ENCODE results near the gene PIK3R1. TPM values are rescaled to one million over a fixed set of nuclear protein-coding genes. Genes with fewer than 3 reads are reported as not detected.
A peak's percentile ranks its signal among the peaks of the same experiment; 100 is the strongest.

The PIK3R1 gene
- total RNA-seq, 3 donors from 2014 or later: 66.7 to 197 (median 74.9) TPM

DNA sequence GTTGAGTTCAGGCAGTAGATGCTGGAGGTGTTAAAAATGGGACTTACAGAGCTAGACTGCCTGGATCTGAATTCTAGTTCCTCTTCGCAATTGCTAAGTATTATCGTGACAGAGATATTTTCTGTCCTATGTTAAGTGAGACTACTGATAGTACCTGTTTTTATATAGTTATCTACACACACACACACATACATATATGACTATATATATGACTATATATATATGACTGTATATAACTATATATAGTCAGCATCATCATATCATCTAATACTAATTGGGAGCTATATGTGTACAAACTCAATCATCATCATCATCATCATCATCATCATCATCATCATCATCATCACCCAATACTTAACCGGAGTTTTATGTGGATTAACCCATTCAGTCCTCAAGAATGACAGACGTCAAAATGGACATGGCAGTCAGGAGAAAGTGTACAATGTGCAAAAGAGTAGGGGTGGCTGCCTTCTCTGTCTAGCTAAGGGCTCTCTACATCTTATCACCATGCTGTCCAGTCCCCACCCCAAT is 7.3 kb downstream of the PIK3R1 start:
- H3K4me3 ChIP-seq: no peak overlapping the region
- H3K9me3 ChIP-seq: no peaks in the 10 kb centered on the region
- TF ChIP-seq, protein P1, sequence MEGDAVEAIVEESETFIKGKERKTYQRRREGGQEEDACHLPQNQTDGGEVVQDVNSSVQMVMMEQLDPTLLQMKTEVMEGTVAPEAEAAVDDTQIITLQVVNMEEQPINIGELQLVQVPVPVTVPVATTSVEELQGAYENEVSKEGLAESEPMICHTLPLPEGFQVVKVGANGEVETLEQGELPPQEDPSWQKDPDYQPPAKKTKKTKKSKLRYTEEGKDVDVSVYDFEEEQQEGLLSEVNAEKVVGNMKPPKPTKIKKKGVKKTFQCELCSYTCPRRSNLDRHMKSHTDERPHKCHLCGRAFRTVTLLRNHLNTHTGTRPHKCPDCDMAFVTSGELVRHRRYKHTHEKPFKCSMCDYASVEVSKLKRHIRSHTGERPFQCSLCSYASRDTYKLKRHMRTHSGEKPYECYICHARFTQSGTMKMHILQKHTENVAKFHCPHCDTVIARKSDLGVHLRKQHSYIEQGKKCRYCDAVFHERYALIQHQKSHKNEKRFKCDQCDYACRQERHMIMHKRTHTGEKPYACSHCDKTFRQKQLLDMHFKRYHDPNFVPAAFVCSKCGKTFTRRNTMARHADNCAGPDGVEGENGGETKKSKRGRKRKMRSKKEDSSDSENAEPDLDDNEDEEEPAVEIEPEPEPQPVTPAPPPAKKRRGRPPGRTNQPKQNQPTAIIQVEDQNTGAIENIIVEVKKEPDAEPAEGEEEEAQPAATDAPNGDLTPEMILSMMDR (IDR thresholded peaks at IDR 0.05): no peak
- peaks cover 61% of the 10 kb centered on the region for H3K4me1 ChIP-seq (ENCODE audit: low read depth)
- intact Hi-C loops (cut with DNase I, micrococcal nuclease): no loop called here
- ATAC-seq: no peak
- no peak for DNase-seq
- no peaks in the 10 kb centered on the region for H3K36me3 ChIP-seq (ENCODE audit: low read depth)

DNA sequence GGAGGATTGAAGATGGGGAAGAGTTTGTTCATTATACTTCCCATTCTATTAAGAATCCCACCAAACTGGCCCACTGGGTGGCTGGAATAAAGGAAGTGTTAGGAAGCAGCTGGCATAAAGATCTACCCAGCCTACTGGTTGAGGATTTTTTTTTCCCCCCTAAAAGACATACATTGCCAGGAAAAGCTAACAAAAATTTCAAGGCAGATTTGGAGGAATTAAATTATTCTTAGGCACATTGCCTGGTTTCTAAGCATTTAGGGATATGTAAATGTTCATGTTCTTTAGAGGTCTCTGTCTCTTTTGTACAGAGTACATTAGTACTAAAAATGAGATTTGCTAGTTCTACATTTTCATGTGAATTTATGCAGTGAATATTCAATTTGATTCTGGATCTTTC is 8.3 kb downstream of the PIK3R1 start:
- Histone ChIP-seq H3K36me3 (ENCODE audit: low read depth) (no peaks in the 10 kb centered on the region), H3K4me1 (ENCODE audit: low read depth) (peaks cover 60% of the 10 kb centered on the region), H3K4me3 (no peak overlapping the region), H3K9me3 (no peaks in the 10 kb centered on the region)
- intact Hi-C loops (cut with DNase I, micrococcal nuclease): no loop called here
- TF ChIP-seq, protein P1 (IDR thresholded peaks at IDR 0.05): no peak
- ATAC-seq: no peak
- no peak for DNase-seq

DNA sequence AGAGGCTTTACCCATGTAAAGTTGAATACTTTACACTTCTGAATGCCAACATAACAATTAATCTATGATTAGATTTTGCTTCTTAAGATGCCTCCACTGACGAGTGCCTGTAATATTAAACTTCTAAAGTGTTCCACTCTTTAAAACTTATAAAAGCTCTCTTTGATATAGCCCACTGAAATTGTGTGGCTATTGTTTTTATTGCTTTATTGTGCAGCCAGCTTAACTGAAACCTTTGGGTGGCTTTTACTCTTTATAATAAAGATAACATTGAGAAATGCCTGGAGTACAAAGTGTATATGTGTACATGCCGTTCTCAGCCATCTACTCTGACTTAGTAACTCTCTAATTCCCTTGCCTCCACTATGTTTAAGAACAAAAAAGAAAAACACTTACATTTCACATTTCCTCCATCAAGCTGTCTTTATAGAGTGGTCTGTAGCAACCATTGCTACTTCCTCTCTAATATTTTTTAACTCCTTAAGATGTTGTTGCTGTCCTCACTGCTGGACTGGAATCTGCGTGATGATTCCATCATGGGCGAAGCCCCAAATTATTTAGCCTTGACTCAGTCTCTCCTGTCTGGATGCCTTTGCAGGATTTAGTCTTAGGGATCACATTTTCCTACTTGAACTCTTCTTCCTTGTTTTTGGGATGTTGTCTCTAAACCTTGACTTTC is 9.1 kb downstream of the PIK3R1 start:
- TF ChIP-seq, protein P1 (IDR thresholded peaks at IDR 0.05): no peak
- H3K4me3 ChIP-seq: no peak overlapping the region
- no peaks in the 10 kb centered on the region for H3K36me3 ChIP-seq (ENCODE audit: low read depth)
- peak; percentile 76 for ATAC-seq
- peaks cover 58% of the 10 kb centered on the region for H3K4me1 ChIP-seq (ENCODE audit: low read depth)
- intact Hi-C loops (cut with DNase I, micrococcal nuclease): no loop called here
- DNase-seq: no peak
- H3K9me3 ChIP-seq: no peaks in the 10 kb centered on the region

DNA sequence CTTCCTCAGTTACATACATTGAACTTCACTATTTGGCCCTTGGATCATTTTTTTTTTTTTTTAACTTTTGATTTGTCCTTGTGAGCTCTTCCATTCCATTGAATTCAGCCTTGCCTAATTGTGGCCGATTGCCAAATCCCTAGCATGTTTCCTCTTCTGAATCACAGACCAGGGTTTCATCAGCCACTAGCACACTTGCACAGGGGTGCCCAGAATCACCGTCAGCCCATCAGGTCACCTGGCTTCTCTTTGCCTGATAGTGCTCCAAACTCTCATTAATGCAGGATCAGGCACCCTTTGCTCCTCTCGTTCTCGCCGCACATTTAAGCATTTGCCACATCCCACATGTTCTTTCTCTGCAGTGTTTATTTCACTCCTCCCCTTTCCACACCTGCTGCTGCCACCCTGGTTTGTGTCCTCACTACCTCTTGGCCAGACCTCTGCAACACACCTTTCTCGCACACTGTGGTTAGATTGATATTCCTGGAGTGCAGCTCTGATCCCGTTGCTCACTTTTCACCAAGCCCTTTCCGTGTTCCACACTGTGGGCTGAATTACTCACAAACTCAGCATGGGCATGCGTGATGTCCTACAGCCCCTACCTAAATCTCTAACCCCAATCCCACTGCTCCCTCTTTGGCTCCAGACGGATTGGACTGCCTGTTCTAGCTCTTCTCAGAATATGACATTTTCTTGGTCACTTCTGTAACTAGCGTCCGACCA is 9.8 kb downstream of the PIK3R1 start:
- no peaks in the 10 kb centered on the region for H3K36me3 ChIP-seq (ENCODE audit: low read depth)
- peaks cover 65% of the 10 kb centered on the region for H3K4me1 ChIP-seq (ENCODE audit: low read depth)
- peak; percentile 60 for ATAC-seq
- intact Hi-C loops (cut with DNase I, micrococcal nuclease): no loop called here
- DNase-seq: peak in 2 of 3 donors; percentile 47 to 64
- H3K9me3 ChIP-seq: no peaks in the 10 kb centered on the region
- no peak overlapping the region for H3K4me3 ChIP-seq
- TF ChIP-seq, protein P1 (IDR thresholded peaks at IDR 0.05): no peak

DNA sequence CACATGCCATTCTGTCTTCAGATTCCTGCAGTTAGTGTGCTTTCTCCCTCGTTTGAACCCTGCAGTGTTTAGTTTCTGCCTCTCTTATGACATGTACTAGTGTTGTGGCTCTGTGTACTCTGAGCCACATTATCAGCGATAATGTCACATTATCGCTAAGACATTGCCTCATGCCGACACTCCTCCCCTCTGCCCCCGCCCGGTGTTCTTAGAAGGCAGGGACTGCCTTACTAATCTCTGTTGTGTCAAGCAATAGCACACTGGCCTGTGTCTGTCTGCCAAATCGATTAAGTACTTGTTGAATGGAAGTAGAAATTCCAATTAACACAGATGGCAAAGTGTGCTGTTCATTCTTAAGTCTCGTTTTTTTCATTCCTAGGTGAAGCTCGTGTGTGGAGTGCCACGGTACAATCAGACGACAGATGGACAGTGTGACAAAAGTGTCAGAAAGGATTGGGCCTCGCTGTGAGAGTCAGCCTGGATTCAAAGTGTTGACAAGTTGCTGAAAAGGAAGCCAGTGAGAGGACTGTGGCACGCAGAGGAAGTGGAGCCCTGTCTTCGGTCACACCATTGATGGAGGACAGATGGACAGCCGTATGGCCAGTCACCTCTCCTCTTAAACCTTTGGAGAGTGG is 10.5 kb downstream of the PIK3R1 start:
- intact Hi-C loops (cut with DNase I, micrococcal nuclease): no loop called here
- TF ChIP-seq, protein P1 (IDR thresholded peaks at IDR 0.05): no peak
- Histone ChIP-seq H3K36me3 (ENCODE audit: low read depth) (no peaks in the 10 kb centered on the region), H3K9me3 (no peaks in the 10 kb centered on the region), H3K4me3 (no peak overlapping the region), H3K4me1 (ENCODE audit: low read depth) (peaks cover 65% of the 10 kb centered on the region)
- DNase-seq (peak; percentile 70 to 76 (median 72)), ATAC-seq (peak; percentile 76)
